Measurements from ENCODE around the gene CHAT. TPM values are rescaled to one million over a fixed set of nuclear protein-coding genes. Genes with fewer than 3 reads are reported as not detected.

Gene CHAT
- total RNA-seq, 1 experiment from 2014 or later: not detected

DNA sequence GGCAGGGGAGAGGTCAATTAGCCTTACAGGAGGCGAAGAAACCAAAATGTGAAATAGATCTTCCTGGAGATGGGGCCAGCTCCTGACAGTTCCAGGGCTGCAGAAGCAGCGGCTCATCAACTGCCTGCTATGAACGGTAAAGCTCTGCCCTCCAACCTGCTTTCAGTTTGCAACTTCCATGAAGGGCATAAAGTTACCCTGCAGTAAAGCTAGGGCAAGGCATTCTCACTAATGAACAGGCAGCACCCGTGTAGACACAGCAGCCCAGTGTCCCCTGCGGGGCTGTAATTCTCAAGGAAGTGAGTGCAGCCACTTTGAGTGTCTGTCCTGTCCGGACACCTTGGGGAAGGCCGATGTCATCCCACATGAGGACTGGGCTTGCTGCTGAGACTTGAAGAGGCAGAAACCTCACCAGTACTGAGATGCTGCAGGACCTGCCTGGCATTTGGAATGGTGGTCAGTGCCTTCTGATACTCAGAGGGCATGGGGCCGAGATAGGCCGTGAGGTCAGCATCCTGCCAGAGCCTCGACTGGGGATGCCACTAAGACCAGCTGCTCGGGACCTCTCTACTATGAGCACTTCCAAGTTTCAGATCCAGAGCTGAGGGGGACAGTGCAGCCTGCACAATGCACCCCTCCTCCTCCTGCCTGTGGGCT lies 39.6 kb downstream of the CHAT start:
- Histone ChIP-seq H3K36me3 (ENCODE audit: low read depth) (no peaks in the 10 kb centered on the region), H3K9me2 (ENCODE audit: insufficient read depth) (no peaks in the 10 kb centered on the region), H3K27ac (no peak overlapping the region), H3F3A (ENCODE audit: insufficient read depth, low read depth) (no peaks in the 10 kb centered on the region), H3K27me3 (ENCODE audit: insufficient read depth, low read depth) (peaks cover 43% of the 10 kb centered on the region; the same call in 1 of the 2 replicates), H3K4me3 (no peak overlapping the region), H4K20me1 (ENCODE audit: insufficient read depth) (no peaks in the 10 kb centered on the region), H2AFZ (no peak overlapping the region), H3K79me2 (ENCODE audit: low read depth) (no peaks in the 10 kb centered on the region), H3K4me2 (no peak overlapping the region), H3K9me3 (ENCODE audit: insufficient read depth, low read depth) (no peaks in the 10 kb centered on the region), H3K4me1 (replicated peaks; ENCODE audit: insufficient read depth) (no peaks in the 10 kb centered on the region)
- ChIA-PET CTCF (no interaction called here), POLR2A (ENCODE audit: unreplicated experiment) (no interaction called here)
- TF ChIP-seq EZH2 (IDR thresholded peaks at IDR 0.05; ENCODE audit: low read depth): no peak
- TF ChIP-seq, protein P1, sequence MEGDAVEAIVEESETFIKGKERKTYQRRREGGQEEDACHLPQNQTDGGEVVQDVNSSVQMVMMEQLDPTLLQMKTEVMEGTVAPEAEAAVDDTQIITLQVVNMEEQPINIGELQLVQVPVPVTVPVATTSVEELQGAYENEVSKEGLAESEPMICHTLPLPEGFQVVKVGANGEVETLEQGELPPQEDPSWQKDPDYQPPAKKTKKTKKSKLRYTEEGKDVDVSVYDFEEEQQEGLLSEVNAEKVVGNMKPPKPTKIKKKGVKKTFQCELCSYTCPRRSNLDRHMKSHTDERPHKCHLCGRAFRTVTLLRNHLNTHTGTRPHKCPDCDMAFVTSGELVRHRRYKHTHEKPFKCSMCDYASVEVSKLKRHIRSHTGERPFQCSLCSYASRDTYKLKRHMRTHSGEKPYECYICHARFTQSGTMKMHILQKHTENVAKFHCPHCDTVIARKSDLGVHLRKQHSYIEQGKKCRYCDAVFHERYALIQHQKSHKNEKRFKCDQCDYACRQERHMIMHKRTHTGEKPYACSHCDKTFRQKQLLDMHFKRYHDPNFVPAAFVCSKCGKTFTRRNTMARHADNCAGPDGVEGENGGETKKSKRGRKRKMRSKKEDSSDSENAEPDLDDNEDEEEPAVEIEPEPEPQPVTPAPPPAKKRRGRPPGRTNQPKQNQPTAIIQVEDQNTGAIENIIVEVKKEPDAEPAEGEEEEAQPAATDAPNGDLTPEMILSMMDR (conservative IDR thresholded peaks at IDR 0.05): no peak
- intact Hi-C loops (cut with micrococcal nuclease; ENCODE audit: unreplicated experiment): no loop called here
- DNase-seq: peak in 1 of 2 experiments; percentile 24
- no TSS peak for BruUV-seq (replicated peaks)

DNA sequence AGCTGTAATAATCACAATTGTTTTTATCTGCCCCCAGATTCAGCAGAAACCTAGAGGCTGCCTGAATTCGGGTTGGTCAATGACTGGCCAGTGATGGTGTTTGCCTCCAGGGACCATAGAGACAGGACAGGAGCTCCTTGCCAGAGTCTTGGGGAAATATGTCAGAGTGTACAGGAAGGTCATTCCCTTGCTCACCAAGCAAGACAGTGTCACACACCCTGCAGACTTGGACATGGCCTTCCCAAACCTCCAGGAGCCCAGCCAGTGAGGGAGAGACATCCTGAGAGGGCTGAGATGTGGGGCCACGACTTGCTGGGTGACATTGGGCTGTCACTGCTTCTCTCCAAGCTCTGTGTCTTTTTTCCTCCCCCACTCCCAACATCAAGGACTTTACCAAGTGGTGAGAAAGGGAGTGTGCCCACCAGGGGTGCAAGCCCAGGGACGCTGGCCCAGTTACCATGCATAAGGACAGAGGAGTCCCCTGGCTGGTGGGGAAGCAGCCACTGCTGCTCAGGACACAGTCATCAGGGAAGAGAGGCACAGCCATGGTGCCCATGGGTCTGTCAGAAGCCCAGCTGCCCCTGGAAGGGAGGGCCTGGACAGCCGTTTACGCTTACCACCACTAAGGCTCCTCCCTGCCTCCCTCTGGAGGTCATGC lies 40.3 kb downstream of the CHAT start:
- Histone ChIP-seq H3K79me2 (ENCODE audit: low read depth) (no peaks in the 10 kb centered on the region), H3K27me3 (ENCODE audit: insufficient read depth, low read depth) (peaks cover 43% of the 10 kb centered on the region; the same call in 1 of the 2 replicates), H3K4me1 (replicated peaks; ENCODE audit: insufficient read depth) (no peaks in the 10 kb centered on the region), H3K9me2 (ENCODE audit: insufficient read depth) (no peaks in the 10 kb centered on the region), H2AFZ (no peak overlapping the region), H3F3A (ENCODE audit: insufficient read depth, low read depth) (no peaks in the 10 kb centered on the region), H3K27ac (no peak overlapping the region), H3K4me2 (no peak overlapping the region), H4K20me1 (ENCODE audit: insufficient read depth) (no peaks in the 10 kb centered on the region), H3K4me3 (no peak overlapping the region), H3K9me3 (ENCODE audit: insufficient read depth, low read depth) (0 out of 2 replicates have a peak, but pooled peaks cover 3% of the 10 kb centered on the region), H3K36me3 (ENCODE audit: low read depth) (no peaks in the 10 kb centered on the region)
- DNase-seq: peak in 1 of 2 experiments; percentile 26
- TF ChIP-seq, protein P1 (conservative IDR thresholded peaks at IDR 0.05): no peak
- no peak for TF ChIP-seq EZH2 (IDR thresholded peaks at IDR 0.05; ENCODE audit: low read depth)
- ChIA-PET POLR2A (ENCODE audit: unreplicated experiment) (no interaction called here), CTCF (no interaction called here)
- intact Hi-C loops (cut with micrococcal nuclease; ENCODE audit: unreplicated experiment): no loop called here
- no TSS peak for BruUV-seq (replicated peaks)

DNA sequence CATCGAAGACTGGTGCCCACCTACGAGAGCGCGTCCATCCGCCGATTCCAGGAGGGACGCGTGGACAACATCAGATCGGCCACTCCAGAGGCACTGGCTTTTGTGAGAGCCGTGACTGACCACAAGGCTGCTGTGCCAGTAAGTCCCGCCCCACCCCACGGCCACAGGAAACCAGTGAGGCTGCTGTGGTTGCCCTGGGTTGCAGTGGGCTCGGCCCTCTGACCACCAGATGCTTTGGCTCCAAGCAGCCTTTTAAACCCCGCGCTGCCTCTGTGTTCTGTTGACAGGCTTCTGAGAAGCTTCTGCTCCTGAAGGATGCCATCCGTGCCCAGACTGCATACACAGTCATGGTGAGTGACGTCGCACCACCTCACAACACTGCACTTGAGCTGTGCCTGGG lies 41.3 kb downstream of the CHAT start:
- CTCF ChIA-PET: no interaction called here
- peak in 1 of 2 experiments; percentile 21 for DNase-seq
- no peaks in the 10 kb centered on the region for H3K9me2 ChIP-seq (ENCODE audit: insufficient read depth)
- intact Hi-C loops (cut with micrococcal nuclease; ENCODE audit: unreplicated experiment): no loop called here
- H3K4me1 ChIP-seq (replicated peaks; ENCODE audit: insufficient read depth): no peaks in the 10 kb centered on the region
- H3K36me3 ChIP-seq (ENCODE audit: low read depth): no peaks in the 10 kb centered on the region
- POLR2A ChIA-PET (ENCODE audit: unreplicated experiment): no interaction called here
- no peak overlapping the region for H3K4me3 ChIP-seq
- H3K4me2 ChIP-seq: no peak overlapping the region
- TF ChIP-seq, protein P1 (conservative IDR thresholded peaks at IDR 0.05): no peak
- no peak for TF ChIP-seq EZH2 (IDR thresholded peaks at IDR 0.05; ENCODE audit: low read depth)
- H3K9me3 ChIP-seq (ENCODE audit: insufficient read depth, low read depth): 0 out of 2 replicates have a peak, but pooled peaks cover 3% of the 10 kb centered on the region
- H3K79me2 ChIP-seq (ENCODE audit: low read depth): no peaks in the 10 kb centered on the region
- H3K27ac ChIP-seq: no peak overlapping the region
- H4K20me1 ChIP-seq (ENCODE audit: insufficient read depth): no peaks in the 10 kb centered on the region
- H2AFZ ChIP-seq: no peak overlapping the region
- BruUV-seq (replicated peaks): no TSS peak
- H3K27me3 ChIP-seq (ENCODE audit: insufficient read depth, low read depth): peaks cover 43% of the 10 kb centered on the region; the same call in 1 of the 2 replicates
- H3F3A ChIP-seq (ENCODE audit: insufficient read depth, low read depth): no peaks in the 10 kb centered on the region
